PC-3 (cell line): ENCODE data around the gene GPR25. TPM values are rescaled to one million over a fixed set of nuclear protein-coding genes. Genes with fewer than 3 reads are reported as not detected.
A peak's percentile ranks its signal among the peaks of the same experiment; 100 is the strongest.

Source experiments
- ATAC-seq: fragments of 200-7000 bp; cut with Tn5 transposase; 2 replicates; pipeline ENCODE4 v1.9.1; 2020; ENCODE audit warnings: mild to moderate bottlenecking, moderate library complexity
- BruUV-seq: library from RNA; stranded (reverse); fragments of 400-500 nt; replicated peaks from 2 replicates; lab custom pipeline; 2021; lab: Mats Ljungman, UMichigan
- CTCF ChIA-PET: fragments of 300-600 bp; sonication (Branson Sonifier 250); formaldehyde crosslinking; loops from one replicate; lab custom pipeline; 2022; ENCODE audit warnings: antibody characterized with exemption; lab: Charles Lee
- POLR2A ChIA-PET: fragments of 300-600 bp; sonication (Branson Sonifier 250); formaldehyde crosslinking; loops from one replicate; lab custom pipeline; 2022; ENCODE audit warnings: antibody characterized with exemption; ENCODE audit not compliant: unreplicated experiment; lab: Charles Lee
- DNase-seq: peaks from one replicate; pipeline ENCODE4 v3.0.0-alpha.2; 2015
- H2AFZ ChIP-seq: fragments of 300-600 bp; sonication (generic); 2 replicates; pipeline ENCODE4 v1.6.0; 2016; ENCODE audit warnings: antibody characterized with exemption, low read length
- H3F3A ChIP-seq: fragments of 300-600 bp; sonication (generic); one replicate; pipeline ENCODE4 v1.6.0; 2017; ENCODE audit warnings: antibody characterized with exemption, low read length, control low read depth, mild to moderate bottlenecking; ENCODE audit not compliant: unreplicated experiment
- H3K27ac ChIP-seq: fragments of 300-600 bp; sonication (generic); 2 replicates; pipeline ENCODE4 v1.5.1; 2016; ENCODE audit warnings: mild to moderate bottlenecking, low read length
- H3K27me3 ChIP-seq: fragments of 300-600 bp; sonication (generic); 2 replicates; pipeline ENCODE4 v1.6.1; 2016; ENCODE audit warnings: low read length, mixed read lengths
- H3K36me3 ChIP-seq: fragments of 300-600 bp; sonication (generic); 2 replicates; pipeline ENCODE4 v1.6.1; 2016; ENCODE audit warnings: low read depth, mixed run types, low read length, mixed read lengths
- H3K4me1 ChIP-seq: fragments of 300-600 bp; sonication (generic); 2 replicates; pipeline ENCODE4 v1.5.1; 2016; ENCODE audit warnings: low read length; ENCODE audit not compliant: insufficient read depth
- H3K4me2 ChIP-seq: fragments of 300-600 bp; sonication (generic); 2 replicates; pipeline ENCODE4 v1.6.0; 2016; ENCODE audit warnings: low read length
- H3K4me3 ChIP-seq: fragments of 300-600 bp; sonication (generic); 2 replicates; pipeline ENCODE4 v1.5.1; 2016; ENCODE audit warnings: mild to moderate bottlenecking, low read length, mixed read lengths
- H3K79me2 ChIP-seq: fragments of 300-600 bp; sonication (generic); 2 replicates; pipeline ENCODE4 v1.6.1; 2017; ENCODE audit warnings: low read length, mixed read lengths
- H3K9ac ChIP-seq: fragments of 300-600 bp; sonication (generic); 2 replicates; pipeline ENCODE4 v1.6.0; 2016; ENCODE audit warnings: mild to moderate bottlenecking, low read length
- H3K9me2 ChIP-seq: fragments of 300-600 bp; sonication (generic); replicated peaks from 2 replicates; pipeline ENCODE4 v1.6.1; 2016; ENCODE audit warnings: mixed run types, low read length, mixed read lengths
- H3K9me3 ChIP-seq: fragments of 300-600 bp; sonication (generic); 2 replicates; pipeline ENCODE4 v1.6.1; 2016; ENCODE audit warnings: low read length, mixed read lengths
- H4K20me1 ChIP-seq: fragments of 300-600 bp; sonication (generic); 2 replicates; pipeline ENCODE4 v1.6.1; 2016; ENCODE audit warnings: low read length, mixed read lengths
- CTCF ChIP-seq: fragments of 300-600 bp; sonication (generic); conservative IDR thresholded peaks from 2 replicates; pipeline ENCODE4 v1.5.1; 2017; ENCODE audit warnings: antibody characterized with exemption, low read depth, mild to moderate bottlenecking, low read length
- EZH2 ChIP-seq: fragments of 300-600 bp; sonication (generic); IDR thresholded peaks from one replicate; pipeline ENCODE4 v1.6.1; 2017; ENCODE audit warnings: antibody characterized with exemption, mild to moderate bottlenecking, low read length; ENCODE audit not compliant: unreplicated experiment
- EZH2phosphoT487 ChIP-seq: fragments of 300-600 bp; sonication (generic); IDR thresholded peaks from 2 replicates; pipeline ENCODE4 v1.6.1; 2018; ENCODE audit warnings: mild to moderate bottlenecking, antibody characterized with exemption, low read length, borderline replicate concordance
- intact Hi-C: fragments of 100-400 bp; cut with micrococcal nuclease; formaldehyde crosslinking; loops from 2 replicates; pipeline ENCODE4 v1.9.0; 2023
- total RNA-seq: library from RNA; depleted of rRNA; stranded (reverse); fragments of >200 nt; gene quantifications from 2 replicates; pipeline ENCODE4 v1.2.3, GENCODE V29; 2014

The GPR25 gene
- total RNA-seq, 1 experiment from 2014 or later = not detected

- no peaks in the 10 kb centered on the region for H3K9me2 ChIP-seq
- CTCF ChIA-PET = interaction anchor here (0.6 kb wide), 1 partner anchor 241 kb away, joined by 6 read pairs; no protein-coding TSS in a partner anchor
- no peaks in the 10 kb centered on the region for H3K36me3 ChIP-seq
- no peak overlapping the region for H3K4me3 ChIP-seq
- H3K27me3 ChIP-seq = peaks cover 64% of the 10 kb centered on the region
- ATAC-seq (no peak), DNase-seq (no peak)
- BruUV-seq = no TSS peak
- no peak for TF ChIP-seq EZH2
- TF ChIP-seq CTCF = no peak
- TF ChIP-seq EZH2phosphoT487 = no peak
- no peaks in the 10 kb centered on the region for H3K79me2 ChIP-seq
- no peak overlapping the region for H3K27ac ChIP-seq
- no peak overlapping the region for H3K9ac ChIP-seq
- POLR2A ChIA-PET = no interaction called here
- intact Hi-C loops = no loop called here
- no peak overlapping the region for H2AFZ ChIP-seq
- no peaks in the 10 kb centered on the region for H3F3A ChIP-seq
- no peaks in the 10 kb centered on the region for H3K4me1 ChIP-seq
- no peak overlapping the region for H3K4me2 ChIP-seq
- H4K20me1 ChIP-seq = no peaks in the 10 kb centered on the region
- H3K9me3 ChIP-seq = no peaks in the 10 kb centered on the region
Measured at GRCh38 chr1:200877010-200877409, 4.2 kb downstream of the GPR25 start.

GRCh38 chr1:200877839-200878551, 5.2 kb downstream of the GPR25 start:
- 0 out of 2 replicates have a peak, but pooled peaks have one; percentile 10 for ATAC-seq
- BruUV-seq = no TSS peak
- Histone ChIP-seq H3K27me3 (peaks cover 62% of the 10 kb centered on the region), H2AFZ (no peak overlapping the region), H4K20me1 (no peaks in the 10 kb centered on the region), H3F3A (no peaks in the 10 kb centered on the region), H3K79me2 (no peaks in the 10 kb centered on the region), H3K9me3 (no peaks in the 10 kb centered on the region), H3K4me1 (no peaks in the 10 kb centered on the region), H3K36me3 (no peaks in the 10 kb centered on the region), H3K4me3 (no peak overlapping the region), H3K9me2 (no peaks in the 10 kb centered on the region), H3K4me2 (no peak overlapping the region), H3K9ac (no peak overlapping the region), H3K27ac (no peak overlapping the region)
- ChIA-PET CTCF (interaction anchor here (0.7 kb wide), 1 partner anchor 10 kb away, joined by 3 read pairs; no protein-coding TSS in a partner anchor), POLR2A (interaction anchor here (0.5 kb wide), 1 partner anchor 10 kb away, joined by 4 read pairs; no protein-coding TSS in a partner anchor)
- intact Hi-C loops = no loop called here
- TF ChIP-seq EZH2phosphoT487 = no peak
- TF ChIP-seq CTCF = no peak
- no peak for TF ChIP-seq EZH2
- DNase-seq = no peak

GRCh38 chr1:200880212-200880611, 7.4 kb downstream of the GPR25 start:
- CTCF ChIA-PET = interaction anchor here (0.7 to 1.0 kb wide), 3 partner anchors 10 to 88 kb away, joined by 3 to 15 read pairs (median 3); no protein-coding TSS in a partner anchor
- Histone ChIP-seq H3K27me3 (peaks cover 55% of the 10 kb centered on the region), H2AFZ (no peak overlapping the region), H4K20me1 (no peaks in the 10 kb centered on the region), H3F3A (no peaks in the 10 kb centered on the region), H3K36me3 (no peaks in the 10 kb centered on the region), H3K4me1 (no peaks in the 10 kb centered on the region), H3K79me2 (no peaks in the 10 kb centered on the region), H3K4me3 (no peak overlapping the region), H3K9me3 (no peaks in the 10 kb centered on the region), H3K9ac (no peak overlapping the region), H3K9me2 (no peaks in the 10 kb centered on the region), H3K4me2 (no peak overlapping the region), H3K27ac (no peak overlapping the region)
- BruUV-seq = no TSS peak
- TF ChIP-seq CTCF = no peak
- no peak for TF ChIP-seq EZH2phosphoT487
- TF ChIP-seq EZH2 = no peak
- POLR2A ChIA-PET = no interaction called here
- ATAC-seq (no peak), DNase-seq (no peak)
- intact Hi-C loops = no loop called here
